Natural killer cell (primary cell): ENCODE data around the gene SOCS2. TPM values are rescaled to one million over a fixed set of nuclear protein-coding genes. Genes with fewer than 3 reads are reported as not detected.

ENCODE experiments used
- ATAC-seq, 3 donors: fragments of 150-1000 bp in 2 of 3; fragments of 200-7000 bp in 1 of 3; cut with Tn5 transposase; 1 replicate in 1 of 3; 2 replicates in 2 of 3; pipeline ENCODE4 v1.10.0; 2021; ENCODE audit warnings: mild to moderate bottlenecking in 2 of 3, moderate library complexity in 2 of 3
- DNase-seq, 2 donors: peaks; one replicate each; pipeline versions ENCODE4 v3.0.0 to v3.0.0-alpha.2; 2013 to 2021; ENCODE audit warnings: mixed read lengths in 1 of 2
- H3K27ac ChIP-seq: one replicate; pipeline ENCODE4 v1.5.1; 2013; ENCODE audit warnings: mild to moderate bottlenecking, low read length
- H3K27me3 ChIP-seq: one replicate; pipeline ENCODE4 v1.6.1; 2013; ENCODE audit warnings: low read length; ENCODE audit not compliant: control insufficient read depth, insufficient read depth
- H3K36me3 ChIP-seq: one replicate; pipeline ENCODE4 v1.6.1; 2013; ENCODE audit warnings: low read length; ENCODE audit not compliant: control insufficient read depth, insufficient read depth
- H3K4me1 ChIP-seq: one replicate; pipeline ENCODE4 v1.6.1; 2013; ENCODE audit warnings: low read length; ENCODE audit not compliant: control insufficient read depth, insufficient read depth
- H3K4me3 ChIP-seq: one replicate; pipeline ENCODE4 v1.5.1; 2013; ENCODE audit warnings: low read length
- H3K9me3 ChIP-seq: one replicate; pipeline ENCODE4 v1.6.1; 2013; ENCODE audit warnings: low read length; ENCODE audit not compliant: control insufficient read depth, insufficient read depth
- H3K27ac Mint-ChIP-seq, 2 donors: one replicate each; pipeline ENCODE4 v1.8.0; 2022; ENCODE audit warnings: mild to moderate bottlenecking in 2 of 2, mixed read lengths in 2 of 2, moderate library complexity in 1 of 2
- H3K27me3 Mint-ChIP-seq, 2 donors: one replicate each; pipeline ENCODE4 v1.8.0; 2022; ENCODE audit warnings: low read depth in 2 of 2, mixed read lengths in 2 of 2
- H3K36me3 Mint-ChIP-seq: one replicate; pipeline ENCODE4 v1.8.0; 2022; ENCODE audit warnings: mixed read lengths
- H3K4me1 Mint-ChIP-seq, 2 donors: one replicate each; pipeline ENCODE4 v1.8.0; 2022; ENCODE audit warnings: mixed read lengths in 2 of 2
- H3K4me3 Mint-ChIP-seq: one replicate; pipeline ENCODE4 v1.8.0; 2022; ENCODE audit warnings: mild to moderate bottlenecking, moderate library complexity, mixed read lengths
- H3K9me3 Mint-ChIP-seq, 2 donors: one replicate each; pipeline ENCODE4 v1.8.0; 2022; ENCODE audit warnings: mixed read lengths in 2 of 2
- WGBS: methylation state at CpG from one replicate; pipeline ENCODE4 v1.1.7; 2013; ENCODE audit warnings: missing lambda C conversion rate; ENCODE audit not compliant: insufficient coverage; 5-methylcytosine and 5-hydroxymethylcytosine counted together
- intact Hi-C: fragments of 100-400 bp; cut with micrococcal nuclease; formaldehyde crosslinking; loops from one replicate; pipeline ENCODE4 v1.14.2; 2022
- total RNA-seq, 4 donors: library from RNA; stranded (reverse); fragments of 120-200 nt in 1 of 4; gene quantifications; one replicate each; pipeline versions ENCODE4 v1.2.3 to v1.2.4, GENCODE V29; 2013 to 2022
- TF ChIP-seq, protein P1 (sequence below): fragments of 200-600 bp; IDR thresholded peaks from one replicate; pipeline ENCODE4 v1.8.0; 2022; ENCODE audit warnings: antibody characterized with exemption

Gene SOCS2
- total RNA-seq, 3 donors from 2014 or later (not counting 1 experiment from before 2014, with no cell fraction given): 13.9 to 110 (median 26.7) TPM

DNA sequence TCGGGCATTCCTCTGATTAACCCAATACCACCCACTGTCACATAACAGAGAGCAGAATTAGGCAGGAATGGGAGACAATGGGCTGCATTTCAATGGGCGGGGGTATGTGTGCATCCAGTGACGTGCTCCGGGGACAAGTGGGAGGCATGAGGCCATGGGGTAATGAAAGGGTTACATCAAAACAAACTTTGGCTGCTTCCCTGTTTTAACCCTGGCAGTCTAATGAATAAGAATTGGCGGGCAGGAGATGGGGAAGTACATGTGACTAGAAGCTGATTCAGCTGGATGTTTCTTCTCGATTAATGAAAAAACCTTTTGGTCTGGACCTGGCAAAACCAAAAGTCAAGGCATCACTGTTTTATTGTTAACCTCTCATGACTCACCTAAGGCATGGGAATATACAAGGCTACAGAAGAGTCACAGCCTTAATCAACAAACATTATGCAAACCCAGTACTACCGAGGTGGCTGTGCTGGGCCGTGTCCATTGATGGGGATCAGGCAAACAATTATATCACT lies 44.2 kb downstream of the SOCS2 start:
- Histone ChIP-seq H3K36me3 (no peaks in the 10 kb centered on the region), H3K9me3 (no peaks in the 10 kb centered on the region), H3K27me3 (no peaks in the 10 kb centered on the region), H3K4me1 (no peaks in the 10 kb centered on the region), H3K27ac (no peak overlapping the region), H3K4me3 (no peak overlapping the region)
- DNase-seq: no peak
- no peak for ATAC-seq
- H3K27me3 Mint-ChIP-seq: peaks cover 10 to 20% of the 10 kb centered on the region in 2 donors
- H3K4me3 Mint-ChIP-seq: no peak overlapping the region
- TF ChIP-seq, protein P1, sequence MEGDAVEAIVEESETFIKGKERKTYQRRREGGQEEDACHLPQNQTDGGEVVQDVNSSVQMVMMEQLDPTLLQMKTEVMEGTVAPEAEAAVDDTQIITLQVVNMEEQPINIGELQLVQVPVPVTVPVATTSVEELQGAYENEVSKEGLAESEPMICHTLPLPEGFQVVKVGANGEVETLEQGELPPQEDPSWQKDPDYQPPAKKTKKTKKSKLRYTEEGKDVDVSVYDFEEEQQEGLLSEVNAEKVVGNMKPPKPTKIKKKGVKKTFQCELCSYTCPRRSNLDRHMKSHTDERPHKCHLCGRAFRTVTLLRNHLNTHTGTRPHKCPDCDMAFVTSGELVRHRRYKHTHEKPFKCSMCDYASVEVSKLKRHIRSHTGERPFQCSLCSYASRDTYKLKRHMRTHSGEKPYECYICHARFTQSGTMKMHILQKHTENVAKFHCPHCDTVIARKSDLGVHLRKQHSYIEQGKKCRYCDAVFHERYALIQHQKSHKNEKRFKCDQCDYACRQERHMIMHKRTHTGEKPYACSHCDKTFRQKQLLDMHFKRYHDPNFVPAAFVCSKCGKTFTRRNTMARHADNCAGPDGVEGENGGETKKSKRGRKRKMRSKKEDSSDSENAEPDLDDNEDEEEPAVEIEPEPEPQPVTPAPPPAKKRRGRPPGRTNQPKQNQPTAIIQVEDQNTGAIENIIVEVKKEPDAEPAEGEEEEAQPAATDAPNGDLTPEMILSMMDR: no peak
- WGBS: 79% methylated on average over 8 of the region's 8 CpGs
- intact Hi-C loops: no loop called here
- no peaks in the 10 kb centered on the region for H3K4me1 Mint-ChIP-seq
- H3K36me3 Mint-ChIP-seq: no peaks in the 10 kb centered on the region
- no peak overlapping the region for H3K27ac Mint-ChIP-seq
- no peaks in the 10 kb centered on the region for H3K9me3 Mint-ChIP-seq

DNA sequence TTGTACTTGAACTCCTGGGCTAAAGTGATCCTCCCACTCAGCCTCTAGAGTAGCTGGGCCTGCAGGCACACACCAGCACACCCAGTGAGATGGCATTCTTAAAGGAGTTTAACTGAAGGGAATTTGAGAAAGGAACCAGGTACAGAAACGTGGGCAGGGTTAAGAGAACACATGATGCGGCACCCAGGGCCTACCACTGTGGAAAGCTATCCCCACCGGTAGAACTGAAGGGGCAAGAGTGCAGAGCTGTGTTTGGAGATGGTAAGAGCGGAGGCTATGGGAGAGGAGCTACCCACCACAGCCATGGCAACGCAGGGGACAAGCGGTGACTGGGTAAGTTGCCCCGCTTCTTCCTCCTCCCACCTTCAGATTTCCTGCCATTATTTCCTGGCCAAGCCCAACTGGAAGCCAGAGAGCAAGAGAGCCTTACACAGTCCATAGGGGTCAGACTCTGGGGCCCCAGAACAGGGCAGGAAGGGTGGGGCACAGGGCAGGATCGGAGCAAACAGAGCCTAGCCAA lies 46.5 kb downstream of the SOCS2 start:
- WGBS: 95% methylated on average over 7 of the region's 8 CpGs
- Histone ChIP-seq H3K36me3 (no peaks in the 10 kb centered on the region), H3K27me3 (no peaks in the 10 kb centered on the region), H3K27ac (no peak overlapping the region), H3K9me3 (no peaks in the 10 kb centered on the region), H3K4me1 (no peaks in the 10 kb centered on the region), H3K4me3 (no peak overlapping the region)
- Mint-ChIP-seq H3K36me3 (no peaks in the 10 kb centered on the region), H3K4me3 (no peak overlapping the region), H3K27me3 (peaks cover 0 to 2% of the 10 kb centered on the region in 2 donors), H3K9me3 (no peaks in the 10 kb centered on the region), H3K4me1 (no peaks in the 10 kb centered on the region), H3K27ac (no peak overlapping the region)
- intact Hi-C loops: no loop called here
- TF ChIP-seq, protein P1: no peak
- DNase-seq (no peak), ATAC-seq (no peak)

DNA sequence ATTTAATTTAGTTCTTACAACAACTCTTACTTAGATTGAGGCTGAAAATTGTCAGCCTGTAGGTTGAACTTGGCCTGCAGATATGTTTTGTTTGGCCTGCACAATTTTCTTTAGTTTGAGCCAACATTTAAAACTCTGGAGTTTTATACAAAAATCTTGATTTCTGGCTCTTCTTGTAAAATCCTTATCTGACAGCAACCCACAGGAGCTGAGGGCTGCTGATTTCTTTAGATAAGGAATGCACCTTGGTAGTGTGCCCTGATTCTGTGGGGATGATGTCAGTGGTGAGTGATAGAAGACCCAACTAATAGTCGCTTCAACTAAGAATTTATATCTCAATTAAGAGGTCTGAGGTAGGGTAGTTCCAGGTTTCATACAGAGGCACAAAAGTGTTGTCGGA lies 49.5 kb downstream of the SOCS2 start:
- Mint-ChIP-seq H3K27ac (no peak overlapping the region), H3K4me3 (no peak overlapping the region), H3K4me1 (no peaks in the 10 kb centered on the region), H3K9me3 (peaks cover 0 to under 1% of the 10 kb centered on the region in 2 donors), H3K27me3 (no peaks in the 10 kb centered on the region), H3K36me3 (no peaks in the 10 kb centered on the region)
- no peak overlapping the region for H3K4me3 ChIP-seq
- no peaks in the 10 kb centered on the region for H3K9me3 ChIP-seq
- no peaks in the 10 kb centered on the region for H3K36me3 ChIP-seq
- no peaks in the 10 kb centered on the region for H3K4me1 ChIP-seq
- intact Hi-C loops: no loop called here
- 100% methylated on average over 1 of the region's 2 CpGs for WGBS
- TF ChIP-seq, protein P1: no peak
- DNase-seq (no peak), ATAC-seq (no peak)
- H3K27me3 ChIP-seq: no peaks in the 10 kb centered on the region
- no peak overlapping the region for H3K27ac ChIP-seq

DNA sequence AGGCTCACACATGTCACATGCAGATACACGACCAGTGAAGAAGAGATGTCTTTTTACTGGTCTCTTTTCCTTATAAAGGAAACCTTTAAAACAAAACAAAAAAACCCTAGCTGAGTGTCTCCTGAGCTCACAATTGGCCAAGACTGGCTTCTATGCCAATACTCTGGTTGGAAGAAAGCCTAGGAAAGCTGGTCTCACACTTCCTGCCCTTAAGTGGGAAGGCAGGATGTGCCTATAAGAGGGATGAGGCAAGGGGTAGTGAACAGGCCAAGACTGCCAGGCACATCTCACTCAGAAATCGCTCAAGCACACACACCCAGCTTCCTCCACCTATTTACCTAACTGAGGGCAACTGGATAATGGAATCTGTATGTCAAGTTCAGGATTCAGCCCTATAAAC lies 50.0 kb downstream of the SOCS2 start:
- Mint-ChIP-seq H3K4me3 (no peak overlapping the region), H3K27me3 (no peaks in the 10 kb centered on the region), H3K9me3 (peaks cover 0 to 2% of the 10 kb centered on the region in 2 donors), H3K4me1 (no peaks in the 10 kb centered on the region), H3K27ac (no peak overlapping the region), H3K36me3 (no peaks in the 10 kb centered on the region)
- intact Hi-C loops: no loop called here
- ATAC-seq (no peak), DNase-seq (no peak)
- TF ChIP-seq, protein P1: no peak
- no peaks in the 10 kb centered on the region for H3K27me3 ChIP-seq
- H3K9me3 ChIP-seq: no peaks in the 10 kb centered on the region
- H3K4me3 ChIP-seq: no peak overlapping the region
- no peak overlapping the region for H3K27ac ChIP-seq
- WGBS: 73% methylated on average over 1 of the region's 2 CpGs
- H3K36me3 ChIP-seq: no peaks in the 10 kb centered on the region
- no peaks in the 10 kb centered on the region for H3K4me1 ChIP-seq
